Activated T-cell treated with anti-CD3 and anti-CD28 coated beads, Interleukin-2, amount 50 U/mL, for 4 hours (primary cell): Measurements from ENCODE around the gene ZMAT3. TPM values are rescaled to one million over a fixed set of nuclear protein-coding genes. Genes with fewer than 3 reads are reported as not detected.

Source experiments
- ATAC-seq, 2 donors: fragments of 200-7000 bp; cut with Tn5 transposase; one replicate each; pipeline ENCODE4 v1.10.0; 2021
- DNase-seq: peaks from one replicate; pipeline ENCODE4 v3.0.0-alpha.2; 2020
- H3K27me3 Mint-ChIP-seq: one replicate; pipeline ENCODE4 v1.8.0; 2021; ENCODE audit warnings: low read depth, mixed read lengths
- H3K36me3 Mint-ChIP-seq: one replicate; pipeline ENCODE4 v1.8.0; 2022; ENCODE audit warnings: mixed read lengths; ENCODE audit not compliant: insufficient read depth
- H3K4me1 Mint-ChIP-seq: one replicate; pipeline ENCODE4 v1.8.0; 2021; ENCODE audit warnings: low read depth, mixed read lengths
- H3K4me3 Mint-ChIP-seq: one replicate; pipeline ENCODE4 v1.8.0; 2021; ENCODE audit warnings: mild to moderate bottlenecking, moderate library complexity, mixed read lengths
- H3K9me3 Mint-ChIP-seq: one replicate; pipeline ENCODE4 v1.8.0; 2021; ENCODE audit warnings: mixed read lengths
- total RNA-seq, 3 donors: library from RNA; stranded (reverse); gene quantifications; one replicate each; pipeline ENCODE4 v1.2.1, GENCODE V29; 2021

ZMAT3 gene
- total RNA-seq, 3 donors from 2014 or later: 9.3 to 13.5 (median 9.7) TPM

- no peak for ATAC-seq
- peaks cover 12% of the 10 kb centered on the region for H3K9me3 Mint-ChIP-seq
Observed at GRCh38 chr3:178975320-178975719, 96.3 kb downstream of the ZMAT3 start.

GRCh38 chr3:178971614-178972013 is 100.0 kb downstream of the ZMAT3 start:
- no peak overlapping the region for H3K4me3 Mint-ChIP-seq
- H3K4me1 Mint-ChIP-seq: peaks cover 11% of the 10 kb centered on the region
- ATAC-seq (no peak), DNase-seq (no peak)
- peaks cover 12% of the 10 kb centered on the region for H3K9me3 Mint-ChIP-seq
- peaks cover 9% of the 10 kb centered on the region for H3K36me3 Mint-ChIP-seq
- H3K27me3 Mint-ChIP-seq: no peaks in the 10 kb centered on the region

More at GRCh38 chr3:178975320-178975719, 96.3 kb downstream of the ZMAT3 start:
- DNase-seq: no peak
- Mint-ChIP-seq H3K4me3 (no peak overlapping the region), H3K4me1 (no peaks in the 10 kb centered on the region), H3K27me3 (no peaks in the 10 kb centered on the region), H3K36me3 (peaks cover 9% of the 10 kb centered on the region)

- no peak for DNase-seq
- H3K9me3 Mint-ChIP-seq: peaks cover 9% of the 10 kb centered on the region
- peaks cover 9% of the 10 kb centered on the region for H3K36me3 Mint-ChIP-seq
- peaks cover 13% of the 10 kb centered on the region for H3K4me1 Mint-ChIP-seq
- H3K27me3 Mint-ChIP-seq: no peaks in the 10 kb centered on the region
- ATAC-seq: no peak
- no peak overlapping the region for H3K4me3 Mint-ChIP-seq
Observed at GRCh38 chr3:178969004-178969700, 102.5 kb downstream of the ZMAT3 start.

Other genes starting within 250 kb of the ZMAT3 start
- 10 to 100 TPM; 11.4 to 16.1 (median 12.0) TPM for gene PIK3CA, start 76.5 kb upstream of the ZMAT3 start, total RNA-seq
- under 1 TPM in 2 of 3 donors, not detected in 1; 0.15 to 0.34 TPM for gene KCNMB3, start 179.3 kb upstream of the ZMAT3 start, total RNA-seq